ENCODE data around the gene TNFSF11. TPM values are rescaled to one million over a fixed set of nuclear protein-coding genes. Genes with fewer than 3 reads are reported as not detected.
A peak's percentile ranks its signal among the peaks of the same experiment; 100 is the strongest.

Gene TNFSF11
- total RNA-seq, 1 donor from 2014 or later, result 0.48 TPM

- DNase-seq (ENCODE audit: low spot score), result no peak
Observed at GRCh38 chr13:42610649-42611048, 36.7 kb downstream of the TNFSF11 start.

GRCh38 chr13:42611086-42611779 is 37.3 kb downstream of the TNFSF11 start:
- DNase-seq (ENCODE audit: low spot score), result no peak

- DNase-seq (ENCODE audit: low spot score), result no peak
Observed at GRCh38 chr13:42612021-42612765, 38.2 kb downstream of the TNFSF11 start.

GRCh38 chr13:42614436-42615035 is 40.6 kb downstream of the TNFSF11 start:
- DNase-seq (ENCODE audit: low spot score), result no peak

- no peak for DNase-seq (ENCODE audit: low spot score)
Observed at GRCh38 chr13:42615691-42616090, 41.7 kb downstream of the TNFSF11 start.

- DNase-seq (ENCODE audit: low spot score), result no peak
Observed at GRCh38 chr13:42617221-42617620, 43.3 kb downstream of the TNFSF11 start.

- DNase-seq (ENCODE audit: low spot score), result no peak
Observed at GRCh38 chr13:42623916-42624315, 50.0 kb downstream of the TNFSF11 start.

GRCh38 chr13:42625611-42626010 is 51.7 kb downstream of the TNFSF11 start:
- DNase-seq (ENCODE audit: low spot score), result no peak

GRCh38 chr13:42626176-42626860 is 52.4 kb downstream of the TNFSF11 start:
- no peak for DNase-seq (ENCODE audit: low spot score)

- no peak for DNase-seq (ENCODE audit: low spot score)
Observed at GRCh38 chr13:42628666-42629065, 54.7 kb downstream of the TNFSF11 start.

- DNase-seq (ENCODE audit: low spot score), result no peak
Observed at GRCh38 chr13:42631181-42631580, 57.2 kb downstream of the TNFSF11 start.

- DNase-seq (ENCODE audit: low spot score), result no peak
Observed at GRCh38 chr13:42633495-42633894, 59.5 kb downstream of the TNFSF11 start.

- no peak for DNase-seq (ENCODE audit: low spot score)
Observed at GRCh38 chr13:42638101-42638500, 64.1 kb downstream of the TNFSF11 start.

GRCh38 chr13:42638886-42639285 is 64.9 kb downstream of the TNFSF11 start:
- DNase-seq (ENCODE audit: low spot score), result peak; percentile 53

- no peak for DNase-seq (ENCODE audit: low spot score)
Observed at GRCh38 chr13:42643076-42643475, 69.1 kb downstream of the TNFSF11 start.

- no peak for DNase-seq (ENCODE audit: low spot score)
Observed at GRCh38 chr13:42644841-42645240, 70.9 kb downstream of the TNFSF11 start.

- no peak for DNase-seq (ENCODE audit: low spot score)
Observed at GRCh38 chr13:42645717-42646116, 71.8 kb downstream of the TNFSF11 start.

GRCh38 chr13:42649141-42649540 is 75.2 kb downstream of the TNFSF11 start:
- no peak for DNase-seq (ENCODE audit: low spot score)

GRCh38 chr13:42649831-42650230 is 75.9 kb downstream of the TNFSF11 start:
- no peak for DNase-seq (ENCODE audit: low spot score)

- peak; percentile 56 for DNase-seq (ENCODE audit: low spot score)
Observed at GRCh38 chr13:42650506-42650905, 76.6 kb downstream of the TNFSF11 start.

- DNase-seq (ENCODE audit: low spot score), result no peak
Observed at GRCh38 chr13:42651936-42652641, 78.1 kb downstream of the TNFSF11 start.

All from umbilical cord (tissue), 2 donors.